Gastroesophageal sphincter (tissue), 4 donors: Measurements from ENCODE around the gene TCF4. TPM values are rescaled to one million over a fixed set of nuclear protein-coding genes. Genes with fewer than 3 reads are reported as not detected.

Source experiments
- ATAC-seq: fragments of 150-250 bp; one replicate; pipeline ENCODE4 v1.9.1; 2016; ENCODE audit warnings: mild to moderate bottlenecking, moderate library complexity
- H3K27ac ChIP-seq, 4 donors: fragments of 200-600 bp; sonication (generic) in 3 of 4; 1 replicate in 3 of 4; 2 replicates in 1 of 4; pipeline ENCODE4 v1.5.1; 2016 to 2019
- H3K27me3 ChIP-seq: fragments of 200-600 bp; sonication (generic); one replicate; pipeline ENCODE4 v1.5.1; 2019
- H3K36me3 ChIP-seq, 2 donors: fragments of 200-600 bp; sonication (generic); one replicate each; pipeline ENCODE4 v1.5.1; 2019; ENCODE audit warnings: control low read depth in 1 of 2
- H3K4me1 ChIP-seq, 3 donors: fragments of 200-600 bp; sonication (generic); 1 replicate in 2 of 3; 2 replicates in 1 of 3; pipeline ENCODE4 v1.5.1; 2016 to 2019; ENCODE audit warnings: control low read depth in 2 of 3
- H3K4me3 ChIP-seq, 2 donors: fragments of 200-600 bp; sonication (generic); one replicate each; pipeline ENCODE4 v1.5.1; 2019; ENCODE audit warnings: mild to moderate bottlenecking in 1 of 2, moderate library complexity in 1 of 2
- H3K9me3 ChIP-seq, 3 donors: fragments of 200-600 bp; sonication (generic); one replicate each; pipeline ENCODE4 v1.5.1; 2017 to 2019; ENCODE audit warnings: control low read depth in 2 of 3
- CTCF ChIP-seq, 4 experiments: fragments of 200-600 bp in 2 of 4; fragments of 450-650 bp in 2 of 4; sonication (generic) in 1 of 4; IDR thresholded peaks; one replicate each; pipeline ENCODE4 v1.5.1; 2017 to 2019; ENCODE audit warnings: antibody characterized with exemption in 4 of 4, mild to moderate bottlenecking in 2 of 4, moderate library complexity in 2 of 4
- EP300 ChIP-seq: sonication (generic); formaldehyde crosslinking; IDR thresholded peaks from one replicate; pipeline ENCODE4 v1.6.1; 2017; ENCODE audit warnings: antibody characterized with exemption, mild to moderate bottlenecking
- POLR2A ChIP-seq, 2 donors: fragments of 450-650 bp; IDR thresholded peaks; one replicate each; pipeline ENCODE4 v1.6.1; 2017; ENCODE audit warnings: antibody characterized with exemption in 2 of 2, mild to moderate bottlenecking in 2 of 2, moderate library complexity in 1 of 2
- POLR2AphosphoS5 ChIP-seq: sonication (generic); formaldehyde crosslinking; IDR thresholded peaks from one replicate; pipeline ENCODE4 v1.6.1; 2017; ENCODE audit warnings: antibody characterized with exemption
- WGBS, 2 donors: methylation state at CpG; one replicate each; pipeline ENCODE4 v1.1.5; 2018; ENCODE audit warnings: low coverage in 1 of 2; 5-methylcytosine and 5-hydroxymethylcytosine counted together
- total RNA-seq, 4 donors: library from RNA; depleted of rRNA; stranded (reverse); fragments of >200 nt; gene quantifications; one replicate each; pipeline ENCODE4 v1.1.0, GENCODE V29; 2016

TCF4 gene
- total RNA-seq, 4 donors from 2014 or later: 64.1 to 87.6 (median 76.2) TPM

- H3K9me3 ChIP-seq: no peaks in the 10 kb centered on the region
- no peaks in the 10 kb centered on the region for H3K36me3 ChIP-seq
- no peaks in the 10 kb centered on the region for H3K27me3 ChIP-seq
- peak overlapping the region in 1 of 2 donors; percentile 8 for H3K4me3 ChIP-seq
- ATAC-seq: no peak
- 52 to 68% methylated on average over 6 of the region's 6 CpGs for WGBS, 2 donors
- peak overlapping the region in 3 of 4 donors; percentile 46 to 94 (median 94) for H3K27ac ChIP-seq
- no peak for TF ChIP-seq POLR2A (IDR thresholded peaks at IDR 0.05)
- no peak for TF ChIP-seq EP300
- no peak for TF ChIP-seq CTCF (IDR thresholded peaks at IDR 0.05)
- TF ChIP-seq POLR2AphosphoS5: no peak
- H3K4me1 ChIP-seq: peaks cover 0 to 79% (median 6%) of the 10 kb centered on the region in 3 donors
These were observed 270.1 kb downstream of the TCF4 start for GRCh38 chr18:55317864-55318263.

- Histone ChIP-seq H3K4me1 (peaks cover 0 to 81% (median 6%) of the 10 kb centered on the region in 3 donors), H3K27ac (peak overlapping the region in 3 of 4 donors; percentile 46 to 94 (median 94)), H3K4me3 (no peak overlapping the region), H3K36me3 (no peaks in the 10 kb centered on the region), H3K27me3 (no peaks in the 10 kb centered on the region), H3K9me3 (no peaks in the 10 kb centered on the region)
- WGBS, 2 donors: 80 to 82% methylated on average over 1 of the region's 1 CpG
- no peak for ATAC-seq
- TF ChIP-seq POLR2A (IDR thresholded peaks at IDR 0.05) (no peak), CTCF (IDR thresholded peaks at IDR 0.05) (no peak), EP300 (no peak), POLR2AphosphoS5 (no peak)
These were observed 270.7 kb downstream of the TCF4 start for GRCh38 chr18:55317324-55317723.

- TF ChIP-seq POLR2A (IDR thresholded peaks at IDR 0.05): no peak
- Histone ChIP-seq H3K4me3 (no peak overlapping the region), H3K4me1 (peaks cover 0 to 88% (median 6%) of the 10 kb centered on the region in 3 donors), H3K27me3 (no peaks in the 10 kb centered on the region), H3K36me3 (no peaks in the 10 kb centered on the region), H3K27ac (peak overlapping the region in 3 of 4 donors; percentile 20 to 94 (median 94)), H3K9me3 (no peaks in the 10 kb centered on the region)
- ATAC-seq: no peak
- 57 to 69% methylated on average over 3 to 4 of the region's 4 CpGs for WGBS, 2 donors
These were observed 271.4 kb downstream of the TCF4 start for GRCh38 chr18:55316486-55317184.

GRCh38 chr18:55314615-55315237 is 273.3 kb downstream of the TCF4 start:
- no peaks in the 10 kb centered on the region for H3K36me3 ChIP-seq
- H3K4me3 ChIP-seq: no peak overlapping the region
- H3K4me1 ChIP-seq: peaks cover 0 to 82% (median 6%) of the 10 kb centered on the region in 3 donors
- no peaks in the 10 kb centered on the region for H3K27me3 ChIP-seq
- no peak for ATAC-seq
- no peak overlapping the region for H3K27ac ChIP-seq
- H3K9me3 ChIP-seq: no peaks in the 10 kb centered on the region
- TF ChIP-seq POLR2A (IDR thresholded peaks at IDR 0.05) (no peak), POLR2AphosphoS5 (no peak), EP300 (no peak), CTCF (IDR thresholded peaks at IDR 0.05) (no peak)

GRCh38 chr18:55314031-55314430 is 274.0 kb downstream of the TCF4 start:
- H3K36me3 ChIP-seq: no peaks in the 10 kb centered on the region
- TF ChIP-seq CTCF (IDR thresholded peaks at IDR 0.05) (no peak), POLR2A (IDR thresholded peaks at IDR 0.05) (no peak), EP300 (no peak), POLR2AphosphoS5 (no peak)
- H3K9me3 ChIP-seq: no peaks in the 10 kb centered on the region
- H3K4me3 ChIP-seq: no peak overlapping the region
- no peaks in the 10 kb centered on the region for H3K27me3 ChIP-seq
- no peak overlapping the region for H3K27ac ChIP-seq
- ATAC-seq: no peak
- H3K4me1 ChIP-seq: peaks cover 0 to 75% (median 6%) of the 10 kb centered on the region in 3 donors
- WGBS, 2 donors: 42 to 70% methylated on average over 1 of the region's 1 CpG
